Ovary (tissue), 3 donors: ENCODE data around the gene ANKRD10.

ENCODE experiments used
- POLR2A ChIP-seq: fragments of 450-650 bp; IDR thresholded peaks from one replicate; pipeline ENCODE4 v1.6.1; 2017; ENCODE audit warnings: antibody characterized with exemption, mild to moderate bottlenecking, moderate library complexity
- TF ChIP-seq, protein P1 (sequence below), 3 donors: fragments of 450-650 bp in 2 of 3; fragments of 200-600 bp in 1 of 3; IDR thresholded peaks; one replicate each; pipeline versions ENCODE4 v1.5.1 to v1.8.0; 2016 to 2022; ENCODE audit warnings: antibody characterized with exemption in 3 of 3, mild to moderate bottlenecking in 1 of 3
- donor health status: DM: no; HTN: no; CAD: no.

DNA sequence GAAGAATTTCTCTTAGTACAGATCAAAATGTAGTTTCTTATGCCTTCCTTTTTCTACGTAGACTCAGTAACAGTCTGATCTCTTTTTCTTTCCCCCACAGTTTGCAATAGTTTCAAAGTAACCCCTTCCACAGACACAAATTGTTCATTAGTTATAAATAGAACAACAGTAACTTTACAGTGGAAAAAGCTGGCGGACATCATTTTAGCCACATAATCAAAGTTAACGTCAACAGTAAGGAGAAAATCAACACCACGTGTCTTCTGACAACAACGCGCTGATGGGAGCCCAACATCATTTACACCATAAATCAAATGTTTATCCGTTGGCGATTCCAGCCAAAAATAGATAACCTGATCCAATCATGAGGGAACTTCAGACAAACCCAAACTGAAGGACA, 76.8 kb downstream of the ANKRD10 start:
- TF ChIP-seq, protein P1, sequence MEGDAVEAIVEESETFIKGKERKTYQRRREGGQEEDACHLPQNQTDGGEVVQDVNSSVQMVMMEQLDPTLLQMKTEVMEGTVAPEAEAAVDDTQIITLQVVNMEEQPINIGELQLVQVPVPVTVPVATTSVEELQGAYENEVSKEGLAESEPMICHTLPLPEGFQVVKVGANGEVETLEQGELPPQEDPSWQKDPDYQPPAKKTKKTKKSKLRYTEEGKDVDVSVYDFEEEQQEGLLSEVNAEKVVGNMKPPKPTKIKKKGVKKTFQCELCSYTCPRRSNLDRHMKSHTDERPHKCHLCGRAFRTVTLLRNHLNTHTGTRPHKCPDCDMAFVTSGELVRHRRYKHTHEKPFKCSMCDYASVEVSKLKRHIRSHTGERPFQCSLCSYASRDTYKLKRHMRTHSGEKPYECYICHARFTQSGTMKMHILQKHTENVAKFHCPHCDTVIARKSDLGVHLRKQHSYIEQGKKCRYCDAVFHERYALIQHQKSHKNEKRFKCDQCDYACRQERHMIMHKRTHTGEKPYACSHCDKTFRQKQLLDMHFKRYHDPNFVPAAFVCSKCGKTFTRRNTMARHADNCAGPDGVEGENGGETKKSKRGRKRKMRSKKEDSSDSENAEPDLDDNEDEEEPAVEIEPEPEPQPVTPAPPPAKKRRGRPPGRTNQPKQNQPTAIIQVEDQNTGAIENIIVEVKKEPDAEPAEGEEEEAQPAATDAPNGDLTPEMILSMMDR (IDR thresholded peaks at IDR 0.05) = no peak
- TF ChIP-seq POLR2A = no peak
